Natural killer cell (primary cell): ENCODE measurements around the gene POLR3F. TPM values are rescaled to one million over a fixed set of nuclear protein-coding genes. Genes with fewer than 3 reads are reported as not detected.

Source experiments
- ATAC-seq, 3 donors: fragments of 150-1000 bp in 2 of 3; fragments of 200-7000 bp in 1 of 3; cut with Tn5 transposase; 1 replicate in 1 of 3; 2 replicates in 2 of 3; pipeline ENCODE4 v1.10.0; 2021; ENCODE audit warnings: mild to moderate bottlenecking in 2 of 3, moderate library complexity in 2 of 3
- DNase-seq, 2 donors: peaks; one replicate each; pipeline versions ENCODE4 v3.0.0 to v3.0.0-alpha.2; 2013 to 2021; ENCODE audit warnings: mixed read lengths in 1 of 2
- H3K27ac ChIP-seq: one replicate; pipeline ENCODE4 v1.5.1; 2013; ENCODE audit warnings: mild to moderate bottlenecking, low read length
- H3K27me3 ChIP-seq: one replicate; pipeline ENCODE4 v1.6.1; 2013; ENCODE audit warnings: low read length; ENCODE audit not compliant: control insufficient read depth, insufficient read depth
- H3K36me3 ChIP-seq: one replicate; pipeline ENCODE4 v1.6.1; 2013; ENCODE audit warnings: low read length; ENCODE audit not compliant: control insufficient read depth, insufficient read depth
- H3K4me1 ChIP-seq: one replicate; pipeline ENCODE4 v1.6.1; 2013; ENCODE audit warnings: low read length; ENCODE audit not compliant: control insufficient read depth, insufficient read depth
- H3K4me3 ChIP-seq: one replicate; pipeline ENCODE4 v1.5.1; 2013; ENCODE audit warnings: low read length
- H3K9me3 ChIP-seq: one replicate; pipeline ENCODE4 v1.6.1; 2013; ENCODE audit warnings: low read length; ENCODE audit not compliant: control insufficient read depth, insufficient read depth
- H3K27ac Mint-ChIP-seq, 2 donors: one replicate each; pipeline ENCODE4 v1.8.0; 2022; ENCODE audit warnings: mild to moderate bottlenecking in 2 of 2, mixed read lengths in 2 of 2, moderate library complexity in 1 of 2
- H3K27me3 Mint-ChIP-seq, 2 donors: one replicate each; pipeline ENCODE4 v1.8.0; 2022; ENCODE audit warnings: low read depth in 2 of 2, mixed read lengths in 2 of 2
- H3K36me3 Mint-ChIP-seq: one replicate; pipeline ENCODE4 v1.8.0; 2022; ENCODE audit warnings: mixed read lengths
- H3K4me1 Mint-ChIP-seq, 2 donors: one replicate each; pipeline ENCODE4 v1.8.0; 2022; ENCODE audit warnings: mixed read lengths in 2 of 2
- H3K4me3 Mint-ChIP-seq: one replicate; pipeline ENCODE4 v1.8.0; 2022; ENCODE audit warnings: mild to moderate bottlenecking, moderate library complexity, mixed read lengths
- H3K9me3 Mint-ChIP-seq, 2 donors: one replicate each; pipeline ENCODE4 v1.8.0; 2022; ENCODE audit warnings: mixed read lengths in 2 of 2
- CTCF ChIP-seq: fragments of 200-600 bp; IDR thresholded peaks from one replicate; pipeline ENCODE4 v1.8.0; 2022; ENCODE audit warnings: antibody characterized with exemption
- WGBS: methylation state at CpG from one replicate; pipeline ENCODE4 v1.1.7; 2013; ENCODE audit warnings: missing lambda C conversion rate; ENCODE audit not compliant: insufficient coverage; 5-methylcytosine and 5-hydroxymethylcytosine counted together
- intact Hi-C: fragments of 100-400 bp; cut with micrococcal nuclease; formaldehyde crosslinking; loops from one replicate; pipeline ENCODE4 v1.14.2; 2022
- total RNA-seq, 4 donors: library from RNA; stranded (reverse); fragments of 120-200 nt in 1 of 4; gene quantifications; one replicate each; pipeline versions ENCODE4 v1.2.3 to v1.2.4, GENCODE V29; 2013 to 2022

The POLR3F gene
- total RNA-seq, 3 donors from 2014 or later (not counting 1 experiment from before 2014, with no cell fraction given): 8.5 to 10.6 (median 8.8) TPM

GRCh38 chr20:18533978-18534644 lies 66.9 kb downstream of the POLR3F start:
- Histone ChIP-seq H3K36me3 (peaks cover 59% of the 10 kb centered on the region), H3K4me1 (no peaks in the 10 kb centered on the region), H3K27me3 (no peaks in the 10 kb centered on the region), H3K4me3 (no peak overlapping the region), H3K27ac (no peak overlapping the region), H3K9me3 (no peaks in the 10 kb centered on the region)
- Mint-ChIP-seq H3K36me3 (peaks cover 15% of the 10 kb centered on the region), H3K9me3 (no peaks in the 10 kb centered on the region), H3K4me1 (no peaks in the 10 kb centered on the region), H3K4me3 (no peak overlapping the region), H3K27me3 (no peaks in the 10 kb centered on the region), H3K27ac (no peak overlapping the region)
- ATAC-seq: no peak
- DNase-seq: no peak
- intact Hi-C loops: no loop called here
- WGBS: 96% methylated on average over 6 of the region's 6 CpGs
- TF ChIP-seq CTCF: no peak

Other genes starting within 250 kb of the POLR3F start
- gene ZNF133, start 178.9 kb upstream of the POLR3F start, total RNA-seq: 1 to 10 TPM; 5.2 to 9.6 (median 9.3) TPM
- gene DZANK1, start 360 bp upstream of the POLR3F start, total RNA-seq: 1 to 10 TPM; 2.7 to 5.7 (median 3.7) TPM
- gene RBBP9, start 29.8 kb downstream of the POLR3F start, total RNA-seq: 1 to 10 TPM; 4.6 to 9.2 (median 7.9) TPM
- 10 to 100 TPM; 58.2 to 68.8 (median 63.9) TPM for gene SEC23B, start 40.5 kb downstream of the POLR3F start, total RNA-seq
- 10 to 100 TPM; 38.6 to 48.8 (median 40.5) TPM for gene SMIM26, start 100.0 kb downstream of the POLR3F start, total RNA-seq
- 10 to 100 TPM; 23.4 to 28.4 (median 24.1) TPM for gene DTD1, start 120.7 kb downstream of the POLR3F start, total RNA-seq